Stimulated activated CD4-positive, alpha-beta T cell treated with anti-CD3 and anti-CD28 coated beads, Interleukin-15, amount 100 ng/mL, for 1 hour (primary cell): ENCODE measurements around the gene ZBED1.
"Not testable (repeated sequence)": the region's sequence is repeated elsewhere in the genome, so short reads cannot be mapped to it uniquely, and the experiment has no call there.

ENCODE experiments used
- DNase-seq, 2 donors: peaks; one replicate each; pipeline ENCODE4 v3.0.0-alpha.2; 2020; ENCODE audit warnings: low read depth in 1 of 2, low spot score in 1 of 2

Gene ZBED1

GRCh38 chrX:2520539-2520938 is 19.8 kb upstream of the ZBED1 start:
- no peak for DNase-seq

GRCh38 chrX:2519638-2520037 is 18.9 kb upstream of the ZBED1 start:
- not testable (repeated sequence) for DNase-seq

GRCh38 chrX:2517055-2517454 is 16.3 kb upstream of the ZBED1 start:
- no peak for DNase-seq

- no peak for DNase-seq
Measured at GRCh38 chrX:2516623-2517022, 15.8 kb upstream of the ZBED1 start.

- DNase-seq = no peak
Measured at GRCh38 chrX:2514131-2514530, 13.4 kb upstream of the ZBED1 start.

GRCh38 chrX:2513121-2513664 is 12.4 kb upstream of the ZBED1 start:
- no peak for DNase-seq

- DNase-seq = no peak
Measured at GRCh38 chrX:2512501-2512900, 11.7 kb upstream of the ZBED1 start.

GRCh38 chrX:2511326-2511725 is 10.6 kb upstream of the ZBED1 start:
- DNase-seq = no peak

GRCh38 chrX:2508648-2509335 is 8.0 kb upstream of the ZBED1 start:
- DNase-seq = no peak

- no peak for DNase-seq
Measured at GRCh38 chrX:2507904-2508627, 7.3 kb upstream of the ZBED1 start.

- no peak for DNase-seq
Measured at GRCh38 chrX:2507196-2507595, 6.4 kb upstream of the ZBED1 start.

GRCh38 chrX:2505341-2505740 is 4.6 kb upstream of the ZBED1 start:
- DNase-seq = not testable (repeated sequence)

GRCh38 chrX:2504706-2505332 is 4.0 kb upstream of the ZBED1 start:
- DNase-seq = no peak

- no peak for DNase-seq
Measured at GRCh38 chrX:2503591-2504500, 3.1 kb upstream of the ZBED1 start.

GRCh38 chrX:2502668-2503519 is 2.1 kb upstream of the ZBED1 start:
- DNase-seq = no peak

GRCh38 chrX:2502120-2502667 is 1.4 kb upstream of the ZBED1 start:
- no peak for DNase-seq

GRCh38 chrX:2501559-2502102 is 855 bp upstream of the ZBED1 start:
- no peak for DNase-seq

- DNase-seq = peak; percentile 10 to 34
Measured at GRCh38 chrX:2500091-2500802, 529 bp downstream of the ZBED1 start.

- no peak for DNase-seq
Measured at GRCh38 chrX:2499507-2499906, 1.3 kb downstream of the ZBED1 start.
